ENCODE results near the gene ATP12A.

ATP12A gene

DNA sequence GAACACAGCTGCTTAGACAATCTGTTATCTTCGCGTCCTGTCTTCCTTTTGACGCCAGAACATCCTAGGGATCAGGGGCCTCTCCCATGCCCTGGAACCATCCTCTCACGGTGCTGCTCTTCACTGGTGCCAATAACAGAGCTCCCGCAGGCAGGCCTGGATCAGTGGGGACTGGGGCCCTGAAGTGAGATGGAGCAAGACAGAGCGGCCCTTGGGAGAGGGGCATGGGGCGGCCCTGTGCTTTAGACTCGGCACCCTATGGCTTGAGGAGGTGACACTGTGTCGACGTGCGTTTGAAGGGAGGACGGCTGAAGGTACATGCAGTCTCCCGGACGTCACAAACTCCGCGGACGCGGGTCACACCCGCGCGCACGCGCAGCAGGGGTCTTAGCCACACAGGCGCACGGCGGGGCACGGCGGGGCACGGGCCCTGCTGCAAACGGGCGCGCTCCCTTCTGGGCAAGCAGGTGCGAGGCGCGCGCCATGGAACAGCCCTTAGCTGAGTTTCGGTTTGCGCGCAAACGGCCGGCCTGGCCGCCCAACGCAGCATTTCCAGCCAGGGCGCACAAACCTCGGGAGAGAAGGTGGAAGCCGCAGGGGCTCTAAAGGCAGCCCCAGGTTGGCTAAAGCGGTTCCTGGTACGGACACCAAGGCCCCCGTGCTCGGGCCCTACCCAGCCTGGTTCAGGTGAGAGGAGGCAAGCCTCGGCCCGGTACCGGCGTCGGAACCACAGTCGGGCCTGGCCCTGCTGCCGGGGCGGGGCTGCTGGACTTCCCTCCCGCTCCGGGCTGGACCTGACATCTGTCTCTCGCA is 67.2 kb downstream of the ATP12A start:
- H3K27me3 ChIP-seq (ENCODE audit: insufficient read depth, low read length, poor library complexity, severe bottlenecking): no peaks in the 10 kb centered on the region
- no peaks in the 10 kb centered on the region for H3K9me3 ChIP-seq (ENCODE audit: insufficient read depth, low read depth, low read length)
- H3F3A ChIP-seq (ENCODE audit: low read depth): no peaks in the 10 kb centered on the region
- H3K4me1 ChIP-seq (ENCODE audit: insufficient read depth, low read length, poor library complexity, severe bottlenecking): peaks cover 19% of the 10 kb centered on the region
- H3K4me2 ChIP-seq (ENCODE audit: low read depth, low read length, poor library complexity, severe bottlenecking): no peak overlapping the region
- TF ChIP-seq EZH2phosphoT487 (IDR thresholded peaks at IDR 0.05; ENCODE audit: borderline replicate concordance): no peak
- TF ChIP-seq, protein P1, sequence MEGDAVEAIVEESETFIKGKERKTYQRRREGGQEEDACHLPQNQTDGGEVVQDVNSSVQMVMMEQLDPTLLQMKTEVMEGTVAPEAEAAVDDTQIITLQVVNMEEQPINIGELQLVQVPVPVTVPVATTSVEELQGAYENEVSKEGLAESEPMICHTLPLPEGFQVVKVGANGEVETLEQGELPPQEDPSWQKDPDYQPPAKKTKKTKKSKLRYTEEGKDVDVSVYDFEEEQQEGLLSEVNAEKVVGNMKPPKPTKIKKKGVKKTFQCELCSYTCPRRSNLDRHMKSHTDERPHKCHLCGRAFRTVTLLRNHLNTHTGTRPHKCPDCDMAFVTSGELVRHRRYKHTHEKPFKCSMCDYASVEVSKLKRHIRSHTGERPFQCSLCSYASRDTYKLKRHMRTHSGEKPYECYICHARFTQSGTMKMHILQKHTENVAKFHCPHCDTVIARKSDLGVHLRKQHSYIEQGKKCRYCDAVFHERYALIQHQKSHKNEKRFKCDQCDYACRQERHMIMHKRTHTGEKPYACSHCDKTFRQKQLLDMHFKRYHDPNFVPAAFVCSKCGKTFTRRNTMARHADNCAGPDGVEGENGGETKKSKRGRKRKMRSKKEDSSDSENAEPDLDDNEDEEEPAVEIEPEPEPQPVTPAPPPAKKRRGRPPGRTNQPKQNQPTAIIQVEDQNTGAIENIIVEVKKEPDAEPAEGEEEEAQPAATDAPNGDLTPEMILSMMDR (conservative IDR thresholded peaks at IDR 0.05; ENCODE audit: low read length): no peak
- H3K4me3 ChIP-seq (ENCODE audit: low read length, poor library complexity, severe bottlenecking): no peak overlapping the region
- no peak overlapping the region for H3K9ac ChIP-seq (ENCODE audit: low read depth, low read length, poor library complexity, severe bottlenecking)
- H4K20me1 ChIP-seq (ENCODE audit: insufficient read depth, low read length, poor library complexity, severe bottlenecking): no peaks in the 10 kb centered on the region
- no peak overlapping the region for H2AFZ ChIP-seq (ENCODE audit: low read length)
- H3K79me2 ChIP-seq (ENCODE audit: insufficient read depth, low read length): no peaks in the 10 kb centered on the region
- no peaks in the 10 kb centered on the region for H3K9me2 ChIP-seq (replicated peaks; ENCODE audit: low read depth, low read length)
- H3K36me3 ChIP-seq (ENCODE audit: insufficient read depth, low read length): no peaks in the 10 kb centered on the region

DNA sequence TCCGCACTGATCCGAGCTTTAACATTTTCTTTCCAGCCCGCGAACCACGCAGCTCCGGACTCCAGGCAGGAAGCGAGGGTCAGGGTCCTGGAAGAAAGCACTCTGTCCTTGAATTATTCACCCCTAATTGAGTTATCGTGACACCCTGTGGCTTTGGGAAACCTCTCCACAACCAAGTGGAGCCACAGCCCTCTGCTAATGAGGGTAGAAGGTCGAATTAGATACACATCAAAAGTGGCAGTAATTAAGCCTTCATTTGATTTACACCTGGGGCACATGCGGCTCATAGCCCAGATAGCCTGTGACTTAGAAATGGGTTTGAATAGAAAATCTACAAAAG is 67.8 kb downstream of the ATP12A start:
- no peak for TF ChIP-seq EZH2phosphoT487 (IDR thresholded peaks at IDR 0.05; ENCODE audit: borderline replicate concordance)
- TF ChIP-seq, protein P1 (conservative IDR thresholded peaks at IDR 0.05; ENCODE audit: low read length): no peak
- Histone ChIP-seq H3K79me2 (ENCODE audit: insufficient read depth, low read length) (no peaks in the 10 kb centered on the region), H3K4me3 (ENCODE audit: low read length, poor library complexity, severe bottlenecking) (no peak overlapping the region), H3K9me3 (ENCODE audit: insufficient read depth, low read depth, low read length) (no peaks in the 10 kb centered on the region), H3K27me3 (ENCODE audit: insufficient read depth, low read length, poor library complexity, severe bottlenecking) (no peaks in the 10 kb centered on the region), H2AFZ (ENCODE audit: low read length) (no peak overlapping the region), H3K9ac (ENCODE audit: low read depth, low read length, poor library complexity, severe bottlenecking) (no peak overlapping the region), H3K36me3 (ENCODE audit: insufficient read depth, low read length) (no peaks in the 10 kb centered on the region), H4K20me1 (ENCODE audit: insufficient read depth, low read length, poor library complexity, severe bottlenecking) (no peaks in the 10 kb centered on the region), H3K9me2 (replicated peaks; ENCODE audit: low read depth, low read length) (no peaks in the 10 kb centered on the region), H3K4me1 (ENCODE audit: insufficient read depth, low read length, poor library complexity, severe bottlenecking) (peaks cover 13% of the 10 kb centered on the region), H3F3A (ENCODE audit: low read depth) (no peaks in the 10 kb centered on the region), H3K4me2 (ENCODE audit: low read depth, low read length, poor library complexity, severe bottlenecking) (no peak overlapping the region)

DNA sequence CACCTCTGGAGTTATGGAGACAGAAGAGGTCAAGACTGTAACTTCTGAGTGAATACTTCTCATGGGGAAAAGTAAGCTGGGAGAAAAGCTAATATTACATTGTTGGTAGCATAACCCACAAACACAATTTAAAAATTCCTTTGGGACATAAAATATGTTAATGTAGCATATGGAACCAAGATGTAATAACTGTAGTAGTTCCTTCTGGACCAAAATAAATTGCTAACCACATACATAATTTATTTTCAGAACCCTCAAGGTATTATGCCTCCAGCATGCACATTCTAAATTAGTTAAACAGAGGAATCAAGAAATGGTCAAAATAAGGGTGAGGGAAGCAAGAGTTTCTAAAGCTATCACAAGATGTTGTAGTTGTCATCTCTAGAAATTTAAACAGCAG is 79.0 kb downstream of the ATP12A start:
- Histone ChIP-seq H3K4me1 (ENCODE audit: insufficient read depth, low read length, poor library complexity, severe bottlenecking) (no peaks in the 10 kb centered on the region), H3K27me3 (ENCODE audit: insufficient read depth, low read length, poor library complexity, severe bottlenecking) (no peaks in the 10 kb centered on the region), H3K4me3 (ENCODE audit: low read length, poor library complexity, severe bottlenecking) (no peak overlapping the region), H3K4me2 (ENCODE audit: low read depth, low read length, poor library complexity, severe bottlenecking) (no peak overlapping the region), H3K36me3 (ENCODE audit: insufficient read depth, low read length) (no peaks in the 10 kb centered on the region), H3K9me3 (ENCODE audit: insufficient read depth, low read depth, low read length) (no peaks in the 10 kb centered on the region), H4K20me1 (ENCODE audit: insufficient read depth, low read length, poor library complexity, severe bottlenecking) (no peaks in the 10 kb centered on the region), H2AFZ (ENCODE audit: low read length) (no peak overlapping the region), H3K9ac (ENCODE audit: low read depth, low read length, poor library complexity, severe bottlenecking) (no peak overlapping the region), H3K9me2 (replicated peaks; ENCODE audit: low read depth, low read length) (no peaks in the 10 kb centered on the region), H3K79me2 (ENCODE audit: insufficient read depth, low read length) (no peaks in the 10 kb centered on the region), H3F3A (ENCODE audit: low read depth) (no peaks in the 10 kb centered on the region)
- TF ChIP-seq EZH2phosphoT487 (IDR thresholded peaks at IDR 0.05; ENCODE audit: borderline replicate concordance): no peak
- TF ChIP-seq, protein P1 (conservative IDR thresholded peaks at IDR 0.05; ENCODE audit: low read length): no peak
